HepG2 (cell line): ENCODE results near the gene PDK2. TPM values are rescaled to one million over a fixed set of nuclear protein-coding genes. Genes with fewer than 3 reads are reported as not detected.

ENCODE experiments used
- GLI4 ChIP-seq: sonication (generic); formaldehyde crosslinking; IDR thresholded peaks from 2 replicates; pipeline ENCODE4 v1.5.1; 2020; ENCODE audit warnings: missing genetic modification reagents, mild to moderate bottlenecking, moderate library complexity, borderline replicate concordance
- IRF2 ChIP-seq: IDR thresholded peaks from 2 replicates; pipeline ENCODE4 v1.6.1; 2018; ENCODE audit warnings: missing genetic modification reagents, missing compliant biosample characterization
- KDM2A ChIP-seq: sonication (generic); formaldehyde crosslinking; IDR thresholded peaks from 2 replicates; pipeline ENCODE4 v1.4.0; 2020; ENCODE audit warnings: low read depth, missing genetic modification reagents, borderline replicate concordance
- MIER3 ChIP-seq: IDR thresholded peaks from 2 replicates; pipeline ENCODE4 v1.6.1; 2016; ENCODE audit warnings: missing compliant biosample characterization, borderline replicate concordance
- MLLT10 ChIP-seq: sonication (generic); formaldehyde crosslinking; IDR thresholded peaks from 2 replicates; pipeline ENCODE4 v1.4.0; 2020; ENCODE audit warnings: missing genetic modification reagents
- TAF1 ChIP-seq: sonication (generic); formaldehyde crosslinking; IDR thresholded peaks from 2 replicates; pipeline ENCODE4 v1.4.0; 2020; ENCODE audit warnings: missing genetic modification reagents
- ZFP36L2 ChIP-seq: sonication (generic); formaldehyde crosslinking; IDR thresholded peaks from 2 replicates; pipeline ENCODE4 v1.4.0; 2020; ENCODE audit warnings: missing genetic modification reagents
- ZFY ChIP-seq: sonication (generic); formaldehyde crosslinking; IDR thresholded peaks from 2 replicates; pipeline ENCODE4 v1.4.0; 2020; ENCODE audit warnings: missing genetic modification reagents
- ZMYM4 ChIP-seq: sonication (generic); formaldehyde crosslinking; IDR thresholded peaks from 2 replicates; pipeline ENCODE4 v1.8.1; 2023; ENCODE audit warnings: mild to moderate bottlenecking, missing genetic modification reagents
- ZNF264 ChIP-seq: sonication (generic); formaldehyde crosslinking; IDR thresholded peaks from 2 replicates; pipeline ENCODE4 v1.4.0; 2020; ENCODE audit warnings: missing genetic modification reagents
- ZNF546 ChIP-seq: sonication (generic); formaldehyde crosslinking; conservative IDR thresholded peaks from 2 replicates; pipeline ENCODE4 v1.8.1; 2023; ENCODE audit warnings: mild to moderate bottlenecking, missing genetic modification reagents
- ZNF558 ChIP-seq: sonication (generic); formaldehyde crosslinking; IDR thresholded peaks from 2 replicates; pipeline ENCODE4 v1.9.0; 2022; ENCODE audit warnings: mild to moderate bottlenecking, missing genetic modification reagents, borderline replicate concordance
- ZNF652 ChIP-seq: IDR thresholded peaks from 2 replicates; pipeline ENCODE4 v1.6.1; 2016; ENCODE audit warnings: low read depth, borderline replicate concordance
- ZSCAN20 ChIP-seq: sonication (generic); formaldehyde crosslinking; IDR thresholded peaks from 2 replicates; pipeline ENCODE4 v1.4.0; 2020; ENCODE audit warnings: missing genetic modification reagents, mild to moderate bottlenecking, borderline replicate concordance
- polyA plus RNA-seq, 8 experiments: library from polyadenylated mRNA; depleted of rRNA in 3 of 8; stranded (reverse) in 7 of 8; unstranded in 1 of 8; fragments of >200 nt; fragmentation: Illumina TruSeq in 4 of 8; extraction: Trizol in 4 of 8; gene quantifications; 2 replicates each; pipeline versions ENCODE4 v1.2.1 to v1.2.3, GENCODE V29; 2011 to 2016; ENCODE audit warnings: low read depth in 4 of 8, missing spikeins in 1 of 8, mixed read lengths in 1 of 8; ENCODE audit not compliant: insufficient read depth in 1 of 8
- total RNA-seq, 5 experiments: library from RNA; depleted of rRNA; stranded (reverse); fragments of >200 nt; fragmentation: Illumina TruSeq; extraction: Trizol; gene quantifications; 2 replicates each; pipeline ENCODE4 v1.2.3, GENCODE V29; 2016; ENCODE audit warnings: low read depth in 1 of 5
- TF ChIP-seq, protein P1 (sequence below): IDR thresholded peaks from 2 replicates; pipeline ENCODE4 v1.6.1; 2012; ENCODE audit warnings: low read length, improper control_type of control experiment
- TF ChIP-seq, protein P2 (sequence below): sonication (generic); formaldehyde crosslinking; IDR thresholded peaks from 2 replicates; pipeline ENCODE4 v1.4.0; 2020; ENCODE audit warnings: missing genetic modification reagents, borderline replicate concordance
- TF ChIP-seq, protein P3 (sequence below): IDR thresholded peaks from 2 replicates; pipeline ENCODE4 v1.6.1; 2016; ENCODE audit warnings: low read depth
- TF ChIP-seq, protein P4 (sequence below): sonication (generic); formaldehyde crosslinking; IDR thresholded peaks from 2 replicates; pipeline ENCODE4 v1.4.0; 2020; ENCODE audit warnings: missing genetic modification reagents

PDK2 gene
- total and polyA plus RNA-seq, 2 of the 13 experiments (the other 11 are each of a cell fraction or from before 2014, with no cell fraction given) = 18.5 to 59.7 TPM

DNA sequence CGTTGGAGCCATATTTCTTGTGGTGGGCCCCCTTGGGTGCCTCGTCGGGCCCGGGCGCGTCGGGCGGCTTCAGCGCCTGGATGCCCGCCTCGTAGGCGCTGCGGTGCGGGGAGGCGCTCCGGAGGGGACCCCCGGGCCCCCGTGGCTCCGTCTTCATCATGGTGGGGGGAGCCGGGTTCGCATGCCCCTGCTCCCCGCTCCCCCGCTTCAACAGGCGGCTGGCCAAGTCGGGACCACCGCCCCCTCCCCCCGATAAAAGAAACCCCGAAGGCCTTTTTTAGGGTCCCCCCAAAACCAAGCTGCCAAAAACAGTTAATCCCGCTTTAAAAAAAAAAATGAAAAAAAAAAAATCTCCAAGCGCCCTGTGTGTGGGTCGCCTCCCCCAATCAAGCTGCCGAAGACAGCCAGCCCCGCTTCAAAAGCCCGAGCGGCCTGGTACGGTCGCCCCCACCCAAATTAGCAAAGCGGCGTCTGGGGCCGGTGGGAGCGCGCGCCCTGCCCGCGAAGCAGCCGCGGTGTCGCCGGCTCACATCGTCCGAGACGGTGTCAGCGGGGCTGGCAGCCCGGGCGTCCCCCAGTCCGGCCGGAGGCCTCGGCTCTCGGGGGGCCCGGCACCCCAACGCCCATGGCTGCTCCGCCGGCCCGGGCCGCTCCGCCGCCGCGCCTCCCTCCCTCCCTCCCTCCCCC lies 55.3 kb downstream of the PDK2 start, which contains the start of gene PPP1R9B (continued):
- TF ChIP-seq MIER3 (no peak), GLI4 (CRISPR knock-in tag) (peak; percentile 37; the same call in 1 of the 2 replicates), MLLT10 (no peak), ZFP36L2 (0 out of 2 replicates have a peak, but pooled peaks have one; percentile 15), ZFY (CRISPR knock-in tag) (peak; percentile 49; the same call in 1 of the 2 replicates), ZSCAN20 (CRISPR knock-in tag) (peak; percentile 31; the same call in 1 of the 2 replicates), KDM2A (CRISPR knock-in tag) (peak; percentile 54; the same call in 1 of the 2 replicates), TAF1 (CRISPR knock-in tag) (peak; percentile 16; the same call in 1 of the 2 replicates), ZNF546 (CRISPR knock-in tag) (0 out of 2 replicates have a peak, but pooled peaks have one; percentile 12), ZNF264 (CRISPR knock-in tag) (no peak), ZNF652 (CRISPR knock-in tag) (no peak), ZNF558 (CRISPR knock-in tag) (0 out of 2 replicates have a peak, but pooled peaks have one; percentile 76), IRF2 (CRISPR knock-in tag) (0 out of 2 replicates have a peak, but pooled peaks have one; percentile 6), ZMYM4 (CRISPR knock-in tag) (0 out of 2 replicates have a peak, but pooled peaks have one; percentile 4)
- TF ChIP-seq, protein P1, sequence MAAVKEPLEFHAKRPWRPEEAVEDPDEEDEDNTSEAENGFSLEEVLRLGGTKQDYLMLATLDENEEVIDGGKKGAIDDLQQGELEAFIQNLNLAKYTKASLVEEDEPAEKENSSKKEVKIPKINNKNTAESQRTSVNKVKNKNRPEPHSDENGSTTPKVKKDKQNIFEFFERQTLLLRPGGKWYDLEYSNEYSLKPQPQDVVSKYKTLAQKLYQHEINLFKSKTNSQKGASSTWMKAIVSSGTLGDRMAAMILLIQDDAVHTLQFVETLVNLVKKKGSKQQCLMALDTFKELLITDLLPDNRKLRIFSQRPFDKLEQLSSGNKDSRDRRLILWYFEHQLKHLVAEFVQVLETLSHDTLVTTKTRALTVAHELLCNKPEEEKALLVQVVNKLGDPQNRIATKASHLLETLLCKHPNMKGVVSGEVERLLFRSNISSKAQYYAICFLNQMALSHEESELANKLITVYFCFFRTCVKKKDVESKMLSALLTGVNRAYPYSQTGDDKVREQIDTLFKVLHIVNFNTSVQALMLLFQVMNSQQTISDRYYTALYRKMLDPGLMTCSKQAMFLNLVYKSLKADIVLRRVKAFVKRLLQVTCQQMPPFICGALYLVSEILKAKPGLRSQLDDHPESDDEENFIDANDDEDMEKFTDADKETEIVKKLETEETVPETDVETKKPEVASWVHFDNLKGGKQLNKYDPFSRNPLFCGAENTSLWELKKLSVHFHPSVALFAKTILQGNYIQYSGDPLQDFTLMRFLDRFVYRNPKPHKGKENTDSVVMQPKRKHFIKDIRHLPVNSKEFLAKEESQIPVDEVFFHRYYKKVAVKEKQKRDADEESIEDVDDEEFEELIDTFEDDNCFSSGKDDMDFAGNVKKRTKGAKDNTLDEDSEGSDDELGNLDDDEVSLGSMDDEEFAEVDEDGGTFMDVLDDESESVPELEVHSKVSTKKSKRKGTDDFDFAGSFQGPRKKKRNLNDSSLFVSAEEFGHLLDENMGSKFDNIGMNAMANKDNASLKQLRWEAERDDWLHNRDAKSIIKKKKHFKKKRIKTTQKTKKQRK = no peak
- TF ChIP-seq, protein P2, sequence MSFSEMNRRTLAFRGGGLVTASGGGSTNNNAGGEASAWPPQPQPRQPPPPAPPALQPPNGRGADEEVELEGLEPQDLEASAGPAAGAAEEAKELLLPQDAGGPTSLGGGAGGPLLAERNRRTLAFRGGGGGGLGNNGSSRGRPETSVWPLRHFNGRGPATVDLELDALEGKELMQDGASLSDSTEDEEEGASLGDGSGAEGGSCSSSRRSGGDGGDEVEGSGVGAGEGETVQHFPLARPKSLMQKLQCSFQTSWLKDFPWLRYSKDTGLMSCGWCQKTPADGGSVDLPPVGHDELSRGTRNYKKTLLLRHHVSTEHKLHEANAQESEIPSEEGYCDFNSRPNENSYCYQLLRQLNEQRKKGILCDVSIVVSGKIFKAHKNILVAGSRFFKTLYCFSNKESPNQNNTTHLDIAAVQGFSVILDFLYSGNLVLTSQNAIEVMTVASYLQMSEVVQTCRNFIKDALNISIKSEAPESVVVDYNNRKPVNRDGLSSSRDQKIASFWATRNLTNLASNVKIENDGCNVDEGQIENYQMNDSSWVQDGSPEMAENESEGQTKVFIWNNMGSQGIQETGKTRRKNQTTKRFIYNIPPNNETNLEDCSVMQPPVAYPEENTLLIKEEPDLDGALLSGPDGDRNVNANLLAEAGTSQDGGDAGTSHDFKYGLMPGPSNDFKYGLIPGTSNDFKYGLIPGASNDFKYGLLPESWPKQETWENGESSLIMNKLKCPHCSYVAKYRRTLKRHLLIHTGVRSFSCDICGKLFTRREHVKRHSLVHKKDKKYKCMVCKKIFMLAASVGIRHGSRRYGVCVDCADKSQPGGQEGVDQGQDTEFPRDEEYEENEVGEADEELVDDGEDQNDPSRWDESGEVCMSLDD (CRISPR knock-in tag) = peak; percentile 83
- TF ChIP-seq, protein P3, sequence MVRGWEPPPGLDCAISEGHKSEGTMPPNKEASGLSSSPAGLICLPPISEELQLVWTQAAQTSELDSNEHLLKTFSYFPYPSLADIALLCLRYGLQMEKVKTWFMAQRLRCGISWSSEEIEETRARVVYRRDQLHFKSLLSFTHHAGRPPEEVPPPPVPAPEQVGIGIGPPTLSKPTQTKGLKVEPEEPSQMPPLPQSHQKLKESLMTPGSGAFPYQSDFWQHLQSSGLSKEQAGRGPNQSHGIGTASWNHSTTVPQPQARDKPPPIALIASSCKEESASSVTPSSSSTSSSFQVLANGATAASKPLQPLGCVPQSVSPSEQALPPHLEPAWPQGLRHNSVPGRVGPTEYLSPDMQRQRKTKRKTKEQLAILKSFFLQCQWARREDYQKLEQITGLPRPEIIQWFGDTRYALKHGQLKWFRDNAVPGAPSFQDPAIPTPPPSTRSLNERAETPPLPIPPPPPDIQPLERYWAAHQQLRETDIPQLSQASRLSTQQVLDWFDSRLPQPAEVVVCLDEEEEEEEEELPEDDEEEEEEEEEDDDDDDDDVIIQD (CRISPR knock-in tag) = no peak
- TF ChIP-seq, protein P4, sequence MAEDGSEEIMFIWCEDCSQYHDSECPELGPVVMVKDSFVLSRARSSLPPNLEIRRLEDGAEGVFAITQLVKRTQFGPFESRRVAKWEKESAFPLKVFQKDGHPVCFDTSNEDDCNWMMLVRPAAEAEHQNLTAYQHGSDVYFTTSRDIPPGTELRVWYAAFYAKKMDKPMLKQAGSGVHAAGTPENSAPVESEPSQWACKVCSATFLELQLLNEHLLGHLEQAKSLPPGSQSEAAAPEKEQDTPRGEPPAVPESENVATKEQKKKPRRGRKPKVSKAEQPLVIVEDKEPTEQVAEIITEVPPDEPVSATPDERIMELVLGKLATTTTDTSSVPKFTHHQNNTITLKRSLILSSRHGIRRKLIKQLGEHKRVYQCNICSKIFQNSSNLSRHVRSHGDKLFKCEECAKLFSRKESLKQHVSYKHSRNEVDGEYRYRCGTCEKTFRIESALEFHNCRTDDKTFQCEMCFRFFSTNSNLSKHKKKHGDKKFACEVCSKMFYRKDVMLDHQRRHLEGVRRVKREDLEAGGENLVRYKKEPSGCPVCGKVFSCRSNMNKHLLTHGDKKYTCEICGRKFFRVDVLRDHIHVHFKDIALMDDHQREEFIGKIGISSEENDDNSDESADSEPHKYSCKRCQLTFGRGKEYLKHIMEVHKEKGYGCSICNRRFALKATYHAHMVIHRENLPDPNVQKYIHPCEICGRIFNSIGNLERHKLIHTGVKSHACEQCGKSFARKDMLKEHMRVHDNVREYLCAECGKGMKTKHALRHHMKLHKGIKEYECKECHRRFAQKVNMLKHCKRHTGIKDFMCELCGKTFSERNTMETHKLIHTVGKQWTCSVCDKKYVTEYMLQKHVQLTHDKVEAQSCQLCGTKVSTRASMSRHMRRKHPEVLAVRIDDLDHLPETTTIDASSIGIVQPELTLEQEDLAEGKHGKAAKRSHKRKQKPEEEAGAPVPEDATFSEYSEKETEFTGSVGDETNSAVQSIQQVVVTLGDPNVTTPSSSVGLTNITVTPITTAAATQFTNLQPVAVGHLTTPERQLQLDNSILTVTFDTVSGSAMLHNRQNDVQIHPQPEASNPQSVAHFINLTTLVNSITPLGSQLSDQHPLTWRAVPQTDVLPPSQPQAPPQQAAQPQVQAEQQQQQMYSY = peak; percentile 12; the same call in 1 of the 2 replicates
